ENCODE data around the gene TBC1D8B. TPM values are rescaled to one million over a fixed set of nuclear protein-coding genes. Genes with fewer than 3 reads are reported as not detected.

TBC1D8B gene
- total RNA-seq, 2 donors from 2014 or later, result 11.6 to 17.9 TPM

DNA sequence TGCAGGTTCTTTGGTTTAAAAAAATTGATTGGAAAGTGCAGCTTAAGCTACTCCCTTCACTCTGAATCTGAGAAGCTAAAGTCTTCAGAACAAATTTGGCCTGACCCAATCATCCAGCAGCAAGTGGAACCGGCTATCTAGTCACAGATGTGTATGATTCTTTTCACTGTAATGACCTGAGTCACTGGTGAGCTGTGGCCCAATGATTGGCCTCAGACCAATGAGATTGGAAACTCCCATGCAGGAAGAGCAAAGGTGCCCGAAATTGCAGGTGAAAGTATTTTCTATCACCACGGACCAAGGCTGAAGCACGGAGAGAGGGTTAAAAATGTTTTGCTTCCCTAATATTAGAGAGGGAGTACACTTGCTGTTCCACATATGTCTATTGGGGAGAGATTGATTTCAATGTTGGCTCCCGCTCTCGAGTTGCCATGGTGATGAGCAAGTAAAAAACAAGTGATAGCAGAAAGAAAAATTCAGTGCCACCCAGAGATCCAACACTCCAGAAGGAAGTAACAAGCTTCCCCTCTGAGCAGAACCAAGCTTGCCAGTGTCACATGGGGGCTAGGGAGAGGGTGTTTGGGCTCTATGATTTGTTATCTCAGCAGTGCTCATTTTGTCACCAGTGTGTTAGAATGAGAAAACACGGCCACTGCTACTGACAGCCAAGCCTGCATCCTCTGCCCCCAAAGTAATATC lies 89.4 kb downstream of the TBC1D8B start:
- no peaks in the 10 kb centered on the region for H3K9me3 ChIP-seq
- DNase-seq, result no peak
- intact Hi-C loops (cut with DNase I), result no loop called here

DNA sequence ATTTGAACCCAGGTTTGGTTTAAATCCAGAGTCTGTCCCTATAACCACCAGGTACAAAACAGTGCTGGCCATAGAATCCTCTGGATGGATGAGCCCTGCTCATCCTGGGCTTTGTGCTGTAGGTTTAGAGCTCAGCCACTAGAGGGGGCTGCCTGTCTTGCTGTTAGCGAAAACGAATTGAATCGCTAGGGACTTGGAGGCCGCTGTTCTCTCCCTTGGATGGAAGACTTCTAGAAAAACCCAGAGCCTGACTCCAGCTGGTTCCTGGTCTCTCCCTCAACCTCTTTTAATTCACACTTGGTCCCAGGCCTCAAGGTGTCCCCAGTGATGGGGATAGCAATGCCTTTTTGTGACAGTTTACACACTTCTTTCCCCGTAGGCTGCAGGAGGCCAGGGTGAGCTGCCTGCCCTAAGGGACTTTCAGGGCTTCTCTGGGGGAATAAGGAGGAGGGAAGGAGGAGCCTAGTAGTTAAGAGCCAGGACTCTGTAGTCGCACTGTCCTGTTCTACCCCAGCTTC lies 92.0 kb downstream of the TBC1D8B start:
- H3K9ac ChIP-seq (ENCODE audit: low read depth in 2 of 2, low read length in 2 of 2), result no peak overlapping the region
- peak; percentile 57 for DNase-seq
- TF ChIP-seq, protein P1, sequence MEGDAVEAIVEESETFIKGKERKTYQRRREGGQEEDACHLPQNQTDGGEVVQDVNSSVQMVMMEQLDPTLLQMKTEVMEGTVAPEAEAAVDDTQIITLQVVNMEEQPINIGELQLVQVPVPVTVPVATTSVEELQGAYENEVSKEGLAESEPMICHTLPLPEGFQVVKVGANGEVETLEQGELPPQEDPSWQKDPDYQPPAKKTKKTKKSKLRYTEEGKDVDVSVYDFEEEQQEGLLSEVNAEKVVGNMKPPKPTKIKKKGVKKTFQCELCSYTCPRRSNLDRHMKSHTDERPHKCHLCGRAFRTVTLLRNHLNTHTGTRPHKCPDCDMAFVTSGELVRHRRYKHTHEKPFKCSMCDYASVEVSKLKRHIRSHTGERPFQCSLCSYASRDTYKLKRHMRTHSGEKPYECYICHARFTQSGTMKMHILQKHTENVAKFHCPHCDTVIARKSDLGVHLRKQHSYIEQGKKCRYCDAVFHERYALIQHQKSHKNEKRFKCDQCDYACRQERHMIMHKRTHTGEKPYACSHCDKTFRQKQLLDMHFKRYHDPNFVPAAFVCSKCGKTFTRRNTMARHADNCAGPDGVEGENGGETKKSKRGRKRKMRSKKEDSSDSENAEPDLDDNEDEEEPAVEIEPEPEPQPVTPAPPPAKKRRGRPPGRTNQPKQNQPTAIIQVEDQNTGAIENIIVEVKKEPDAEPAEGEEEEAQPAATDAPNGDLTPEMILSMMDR (IDR thresholded peaks at IDR 0.05), result peak; percentile 86
- H3K27me3 ChIP-seq, result no peaks in the 10 kb centered on the region
- H3K36me3 ChIP-seq, result no peaks in the 10 kb centered on the region
- no peak overlapping the region for H3K27ac ChIP-seq
- no peaks in the 10 kb centered on the region for H3K9me3 ChIP-seq
- no peak overlapping the region for H3K4me3 ChIP-seq
- no peaks in the 10 kb centered on the region for H3K4me1 ChIP-seq
- intact Hi-C loops (cut with DNase I), result no loop called here

More for the DNA sequence above, 89.4 kb downstream of the TBC1D8B start:
- H3K36me3 ChIP-seq, result no peaks in the 10 kb centered on the region
- no peak overlapping the region for H3K27ac ChIP-seq
- H3K9ac ChIP-seq (ENCODE audit: low read depth in 2 of 2, low read length in 2 of 2), result no peak overlapping the region
- H3K4me1 ChIP-seq, result no peaks in the 10 kb centered on the region
- no peak overlapping the region for H3K4me3 ChIP-seq
- TF ChIP-seq, protein P1 (IDR thresholded peaks at IDR 0.05), result no peak
- H3K27me3 ChIP-seq, result no peaks in the 10 kb centered on the region

DNA sequence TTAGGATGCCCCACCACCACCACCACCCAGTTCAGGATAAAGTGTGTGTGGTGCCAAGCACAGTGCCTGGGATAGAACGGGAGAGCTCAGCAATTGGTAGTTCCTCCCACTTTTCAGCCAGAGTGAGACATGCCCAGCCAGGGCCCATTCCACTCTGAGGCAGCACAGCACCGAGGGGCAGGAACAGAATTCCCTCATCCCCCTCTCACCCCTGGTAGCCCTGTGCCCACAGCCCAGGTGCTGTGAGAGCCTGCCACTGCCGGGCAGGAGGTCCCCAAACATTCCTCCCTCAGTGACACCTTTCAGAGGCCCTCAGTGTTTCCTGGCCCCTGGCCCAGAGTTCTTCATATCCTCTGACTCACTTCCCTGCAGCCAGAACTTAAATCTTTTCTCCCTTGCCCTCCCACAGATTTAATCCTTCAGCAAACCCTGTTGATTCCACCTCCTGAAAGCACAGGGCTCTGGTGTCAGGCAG lies 92.5 kb downstream of the TBC1D8B start:
- H3K4me1 ChIP-seq, result no peaks in the 10 kb centered on the region
- H3K9ac ChIP-seq (ENCODE audit: low read depth in 2 of 2, low read length in 2 of 2), result no peak overlapping the region
- TF ChIP-seq, protein P1 (IDR thresholded peaks at IDR 0.05), result no peak
- H3K27me3 ChIP-seq, result no peaks in the 10 kb centered on the region
- no peaks in the 10 kb centered on the region for H3K36me3 ChIP-seq
- no peaks in the 10 kb centered on the region for H3K9me3 ChIP-seq
- intact Hi-C loops (cut with DNase I), result loop anchor here (5.0 kb wide), 1 partner anchor 57 kb away; no protein-coding TSS in a partner anchor
- no peak for DNase-seq
- no peak overlapping the region for H3K4me3 ChIP-seq
- H3K27ac ChIP-seq, result no peak overlapping the region

DNA sequence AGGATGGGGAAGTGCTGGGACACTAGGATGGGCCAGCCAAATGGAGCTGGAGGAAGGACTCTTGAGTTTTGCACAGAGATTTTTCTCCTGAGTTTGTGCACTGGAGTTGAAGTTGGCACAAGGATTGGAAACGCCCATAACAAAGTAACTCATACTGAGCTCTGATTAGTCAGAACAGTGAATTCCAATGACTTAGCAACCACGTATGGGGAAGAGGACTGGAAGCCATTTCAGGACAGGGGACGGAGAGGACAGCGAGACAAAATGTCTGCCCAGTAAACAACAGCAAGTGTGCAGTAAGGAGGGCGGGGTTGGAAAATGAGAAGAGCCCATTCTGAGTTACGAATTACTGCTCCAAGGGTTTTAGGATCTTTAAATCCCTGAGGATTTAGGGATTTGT lies 94.8 kb downstream of the TBC1D8B start:
- H3K9ac ChIP-seq (ENCODE audit: low read depth in 2 of 2, low read length in 2 of 2), result no peak overlapping the region

DNA sequence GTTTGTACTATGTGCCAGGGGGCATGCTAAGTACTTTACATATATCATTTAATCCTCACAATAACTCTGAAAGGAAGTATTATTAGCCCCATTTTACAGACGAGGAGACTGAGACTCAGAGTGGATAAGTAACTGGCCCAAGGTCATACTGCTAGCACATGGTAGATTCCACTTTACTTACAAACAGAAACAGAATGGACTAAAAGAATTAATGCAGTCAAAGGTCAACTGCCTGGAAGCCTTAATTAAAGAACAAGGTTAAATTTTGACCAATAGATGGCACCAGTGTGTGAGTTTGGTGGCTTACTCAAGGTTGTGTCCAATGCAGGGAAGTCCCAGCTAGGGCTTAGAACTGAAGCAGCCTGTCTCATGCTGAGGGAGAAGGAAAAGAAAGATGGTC lies 96.0 kb downstream of the TBC1D8B start:
- no peak overlapping the region for H3K27ac ChIP-seq
- TF ChIP-seq, protein P1 (IDR thresholded peaks at IDR 0.05), result peak; percentile 22
- H3K9me3 ChIP-seq, result no peaks in the 10 kb centered on the region
- no peak for DNase-seq
- H3K9ac ChIP-seq (ENCODE audit: low read depth in 2 of 2, low read length in 2 of 2), result no peak overlapping the region
- no peak overlapping the region for H3K4me3 ChIP-seq
- H3K27me3 ChIP-seq, result no peaks in the 10 kb centered on the region
- intact Hi-C loops (cut with DNase I), result loop anchor here (5.0 kb wide), 1 partner anchor 54 kb away; no protein-coding TSS in a partner anchor
- no peaks in the 10 kb centered on the region for H3K4me1 ChIP-seq
- no peaks in the 10 kb centered on the region for H3K36me3 ChIP-seq

More for the DNA sequence above, 94.8 kb downstream of the TBC1D8B start:
- Histone ChIP-seq H3K4me1 (no peaks in the 10 kb centered on the region), H3K4me3 (no peak overlapping the region), H3K9me3 (no peaks in the 10 kb centered on the region), H3K36me3 (no peaks in the 10 kb centered on the region), H3K27ac (no peak overlapping the region), H3K27me3 (no peaks in the 10 kb centered on the region)
- DNase-seq, result no peak
- TF ChIP-seq, protein P1 (IDR thresholded peaks at IDR 0.05), result no peak
- intact Hi-C loops (cut with DNase I), result loop anchor here (5.0 kb wide), 1 partner anchor 55 kb away; no protein-coding TSS in a partner anchor

Data from colonic mucosa (tissue), 4 donors.